Nephron (organoid): ENCODE results near the gene SOX13.

Experiments
- H3K27ac Mint-ChIP-seq, 3 experiments: 2 replicates each; pipeline ENCODE4 v1.8.0; 2020; ENCODE audit warnings: mixed read lengths in 3 of 3, mild to moderate bottlenecking in 2 of 3, moderate library complexity in 1 of 3
- H3K27me3 Mint-ChIP-seq: 2 replicates; pipeline ENCODE4 v1.8.0; 2021; ENCODE audit warnings: low read depth, mild to moderate bottlenecking, moderate library complexity, mixed read lengths
- H3K36me3 Mint-ChIP-seq: 2 replicates; pipeline ENCODE4 v1.8.0; 2020; ENCODE audit warnings: low read depth, mixed read lengths
- H3K4me1 Mint-ChIP-seq: 2 replicates; pipeline ENCODE4 v1.8.0; 2020; ENCODE audit warnings: mixed read lengths
- H3K4me3 Mint-ChIP-seq, 3 experiments: 2 replicates each; pipeline ENCODE4 v1.8.0; 2020; ENCODE audit warnings: mild to moderate bottlenecking in 3 of 3, mixed read lengths in 3 of 3, moderate library complexity in 2 of 3
- H3K9me3 Mint-ChIP-seq: 2 replicates; pipeline ENCODE4 v1.8.0; 2020; ENCODE audit warnings: mixed read lengths
- CTCF ChIP-seq, 3 experiments: fragments of 200-600 bp; sonication (generic); IDR thresholded peaks; one replicate each; pipeline ENCODE4 v1.5.0; 2021; ENCODE audit warnings: antibody characterized with exemption in 3 of 3; ENCODE audit not compliant: unreplicated experiment in 3 of 3

The SOX13 gene

GRCh38 chr1:204154568-204155255, 81.8 kb downstream of the SOX13 start:
- H3K9me3 Mint-ChIP-seq, result no peaks in the 10 kb centered on the region
- H3K27me3 Mint-ChIP-seq, result peaks cover 31% of the 10 kb centered on the region
- H3K4me3 Mint-ChIP-seq, result peak overlapping the region; percentile 55 to 79 (median 67)

GRCh38 chr1:204155881-204156280, 83.0 kb downstream of the SOX13 start:
- no peak for TF ChIP-seq CTCF (IDR thresholded peaks at IDR 0.05; ENCODE audit: unreplicated experiment in 3 of 3)
- Mint-ChIP-seq H3K36me3 (no peaks in the 10 kb centered on the region), H3K9me3 (no peaks in the 10 kb centered on the region), H3K4me1 (peaks cover 7% of the 10 kb centered on the region), H3K27me3 (peaks cover 34% of the 10 kb centered on the region), H3K27ac (no peak overlapping the region), H3K4me3 (no peak overlapping the region)

More at GRCh38 chr1:204154568-204155255, 81.8 kb downstream of the SOX13 start:
- H3K27ac Mint-ChIP-seq, result no peak overlapping the region
- TF ChIP-seq CTCF (IDR thresholded peaks at IDR 0.05; ENCODE audit: unreplicated experiment in 3 of 3), result no peak
- peaks cover 14% of the 10 kb centered on the region for H3K4me1 Mint-ChIP-seq
- H3K36me3 Mint-ChIP-seq, result no peaks in the 10 kb centered on the region

GRCh38 chr1:204157962-204158361, 85.0 kb downstream of the SOX13 start:
- Mint-ChIP-seq H3K4me3 (peak overlapping the region in 1 of 3 experiments; percentile 8), H3K9me3 (no peaks in the 10 kb centered on the region), H3K36me3 (no peaks in the 10 kb centered on the region), H3K27me3 (peaks cover 44% of the 10 kb centered on the region), H3K4me1 (peaks cover 7% of the 10 kb centered on the region), H3K27ac (peak overlapping the region in 2 of 3 experiments; percentile 37 to 73)
- no peak for TF ChIP-seq CTCF (IDR thresholded peaks at IDR 0.05; ENCODE audit: unreplicated experiment in 3 of 3)

- TF ChIP-seq CTCF (IDR thresholded peaks at IDR 0.05; ENCODE audit: unreplicated experiment in 3 of 3), result no peak
- Mint-ChIP-seq H3K36me3 (no peaks in the 10 kb centered on the region), H3K4me3 (no peak overlapping the region), H3K9me3 (no peaks in the 10 kb centered on the region), H3K4me1 (peaks cover 7% of the 10 kb centered on the region), H3K27me3 (peaks cover 26% of the 10 kb centered on the region), H3K27ac (no peak overlapping the region)
Measured at GRCh38 chr1:204161609-204162493, 88.9 kb downstream of the SOX13 start.

GRCh38 chr1:204162494-204163074, 89.7 kb downstream of the SOX13 start:
- Mint-ChIP-seq H3K4me1 (peaks cover 6% of the 10 kb centered on the region), H3K9me3 (no peaks in the 10 kb centered on the region), H3K27ac (no peak overlapping the region), H3K36me3 (no peaks in the 10 kb centered on the region), H3K27me3 (peaks cover 19% of the 10 kb centered on the region), H3K4me3 (no peak overlapping the region)
- peak; percentile 98 to 99 (median 99) for TF ChIP-seq CTCF (IDR thresholded peaks at IDR 0.05; ENCODE audit: unreplicated experiment in 3 of 3)
